Fibroblast of pulmonary artery (primary cell): ENCODE results near the gene PCYT2.

ENCODE experiments used
- DNase-seq: peaks from one replicate; pipeline ENCODE4 v3.0.0-alpha.2; 2010; ENCODE audit warnings: low read depth
- H3K4me3 ChIP-seq: replicated peaks from 2 replicates; pipeline ENCODE4 v1.5.1; 2011; ENCODE audit warnings: low read depth, mild to moderate bottlenecking, control low read depth, low read length, moderate library complexity
- CTCF ChIP-seq: IDR thresholded peaks from 2 replicates; pipeline ENCODE4 v1.5.1; 2011; ENCODE audit warnings: mild to moderate bottlenecking, control low read depth, low read length, inconsistent platforms; ENCODE audit errors: missing control alignments

The PCYT2 gene

DNA sequence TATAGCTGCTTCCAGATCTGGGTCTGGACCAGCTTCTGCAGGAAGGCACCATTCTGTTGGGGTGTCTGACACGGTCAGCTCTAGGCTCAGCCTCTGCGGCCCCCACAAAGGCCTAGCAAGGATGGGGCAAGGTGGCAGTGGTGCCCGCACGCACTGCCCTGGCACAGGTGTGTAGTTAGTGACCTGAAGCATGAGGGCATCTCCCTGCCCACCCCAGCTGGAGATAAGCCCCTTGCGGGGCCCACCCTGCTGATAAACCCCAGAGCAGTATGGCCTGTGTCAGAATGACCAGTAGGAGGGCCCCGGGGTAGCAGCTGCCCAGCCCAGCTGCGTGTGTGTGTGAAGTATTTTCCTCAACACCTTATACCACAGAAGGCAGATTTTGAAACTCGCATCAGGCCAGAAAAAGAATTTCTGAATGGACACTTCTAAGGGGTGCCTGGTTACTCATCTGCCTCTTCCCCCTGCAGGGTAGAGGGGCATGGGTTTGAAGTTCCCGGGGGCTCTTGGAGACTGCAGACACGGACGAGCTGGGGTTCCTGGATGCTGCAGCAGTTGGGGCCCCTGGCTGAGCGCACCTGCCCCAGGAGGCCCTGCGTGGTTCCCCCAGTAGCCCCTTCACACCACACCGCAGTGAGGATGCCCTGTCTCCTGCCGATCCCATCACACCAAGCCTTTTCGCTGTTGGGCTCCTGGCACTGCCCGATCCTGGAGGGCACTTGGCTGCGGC lies 44.6 kb downstream of the PCYT2 start:
- no peak for TF ChIP-seq CTCF
- no peak overlapping the region for H3K4me3 ChIP-seq
- peak; percentile 29 for DNase-seq

DNA sequence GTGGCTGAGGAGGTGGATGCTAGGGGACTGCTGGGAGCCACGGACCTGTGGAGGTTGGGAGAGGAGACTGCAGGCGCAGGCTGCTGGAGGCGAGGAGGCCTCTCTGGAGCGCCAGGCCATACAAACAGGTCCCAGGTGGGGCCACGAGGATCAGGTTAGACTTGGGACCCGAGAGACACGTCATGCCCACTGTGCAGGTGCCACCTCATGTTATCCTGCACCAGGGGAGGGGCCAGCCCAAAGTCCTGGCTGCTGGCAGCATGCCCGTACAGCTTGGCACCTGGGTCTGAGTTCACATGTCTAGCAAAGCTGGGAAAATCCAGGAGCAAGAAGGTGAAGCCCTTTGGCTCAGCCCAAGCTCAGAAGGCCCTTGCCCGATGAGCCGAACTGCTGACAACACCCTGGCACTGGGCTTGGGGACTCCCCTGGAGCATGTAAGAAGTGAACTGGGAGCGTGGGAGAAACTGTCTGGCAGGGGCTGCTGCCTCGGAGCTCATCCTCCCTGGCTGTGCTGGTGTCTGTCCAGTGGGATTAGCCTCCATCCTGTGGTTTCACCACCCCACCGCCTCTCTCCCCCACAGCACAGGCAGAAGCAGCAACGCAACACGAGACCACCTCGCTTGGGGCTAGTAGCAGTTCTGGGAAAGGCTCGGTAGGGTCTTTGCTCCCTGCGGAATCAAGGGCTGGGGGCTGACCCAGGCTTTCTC lies 45.3 kb downstream of the PCYT2 start:
- no peak overlapping the region for H3K4me3 ChIP-seq
- no peak for TF ChIP-seq CTCF
- DNase-seq, result peak; percentile 36

- TF ChIP-seq CTCF, result no peak
- H3K4me3 ChIP-seq, result no peak overlapping the region
- DNase-seq, result no peak
These were observed 45.9 kb downstream of the PCYT2 start for GRCh38 chr17:81865358-81865732.

DNA sequence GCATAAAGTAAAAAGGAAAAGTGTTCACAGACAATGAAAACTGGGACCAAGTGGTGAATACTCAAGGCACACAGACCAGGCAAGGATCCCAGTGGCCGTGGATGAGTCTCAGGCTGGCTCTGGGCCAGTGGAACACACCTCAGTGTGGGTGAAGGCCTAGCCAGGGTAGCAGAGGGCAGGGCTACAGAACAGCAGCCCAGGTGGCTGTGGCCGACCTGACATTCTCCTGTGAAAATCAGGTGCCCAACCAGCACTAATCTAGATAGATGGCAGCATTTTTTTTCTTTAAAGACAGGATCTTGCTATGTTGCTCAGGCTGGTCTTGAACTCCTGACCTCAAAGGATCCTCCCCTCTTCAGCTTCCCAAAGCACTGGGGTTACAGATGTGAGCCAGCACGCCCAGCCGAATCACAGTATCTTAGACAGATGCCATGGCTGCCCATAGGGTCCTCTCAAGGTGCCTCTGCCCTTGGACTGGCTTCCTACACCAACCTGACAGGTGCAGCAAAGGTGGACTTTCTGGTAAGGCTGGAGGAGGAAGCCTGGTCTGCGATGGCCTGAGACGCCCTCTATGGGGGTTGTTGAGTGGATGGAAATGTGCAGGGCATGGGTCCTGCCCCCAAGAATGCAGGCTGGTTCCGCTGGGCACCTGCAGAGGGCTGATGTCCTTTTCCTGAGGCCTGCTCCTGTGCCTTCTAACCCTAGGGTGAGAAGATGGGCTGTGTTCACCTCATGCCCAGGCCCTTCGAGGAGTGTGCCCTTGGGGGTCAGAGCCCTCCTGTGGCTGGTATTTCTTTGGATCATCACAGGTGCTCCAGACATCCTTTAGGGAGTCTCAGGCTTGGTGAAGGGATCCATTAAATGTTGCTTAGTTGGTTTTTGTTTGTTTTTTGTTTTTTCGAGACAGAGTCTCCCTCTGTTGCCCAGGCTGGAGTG lies 47.1 kb downstream of the PCYT2 start:
- TF ChIP-seq CTCF, result no peak
- DNase-seq, result no peak
- no peak overlapping the region for H3K4me3 ChIP-seq

- TF ChIP-seq CTCF, result no peak
- no peak overlapping the region for H3K4me3 ChIP-seq
- DNase-seq, result peak; percentile 33
These were observed 48.0 kb downstream of the PCYT2 start for GRCh38 chr17:81863123-81863675.

DNA sequence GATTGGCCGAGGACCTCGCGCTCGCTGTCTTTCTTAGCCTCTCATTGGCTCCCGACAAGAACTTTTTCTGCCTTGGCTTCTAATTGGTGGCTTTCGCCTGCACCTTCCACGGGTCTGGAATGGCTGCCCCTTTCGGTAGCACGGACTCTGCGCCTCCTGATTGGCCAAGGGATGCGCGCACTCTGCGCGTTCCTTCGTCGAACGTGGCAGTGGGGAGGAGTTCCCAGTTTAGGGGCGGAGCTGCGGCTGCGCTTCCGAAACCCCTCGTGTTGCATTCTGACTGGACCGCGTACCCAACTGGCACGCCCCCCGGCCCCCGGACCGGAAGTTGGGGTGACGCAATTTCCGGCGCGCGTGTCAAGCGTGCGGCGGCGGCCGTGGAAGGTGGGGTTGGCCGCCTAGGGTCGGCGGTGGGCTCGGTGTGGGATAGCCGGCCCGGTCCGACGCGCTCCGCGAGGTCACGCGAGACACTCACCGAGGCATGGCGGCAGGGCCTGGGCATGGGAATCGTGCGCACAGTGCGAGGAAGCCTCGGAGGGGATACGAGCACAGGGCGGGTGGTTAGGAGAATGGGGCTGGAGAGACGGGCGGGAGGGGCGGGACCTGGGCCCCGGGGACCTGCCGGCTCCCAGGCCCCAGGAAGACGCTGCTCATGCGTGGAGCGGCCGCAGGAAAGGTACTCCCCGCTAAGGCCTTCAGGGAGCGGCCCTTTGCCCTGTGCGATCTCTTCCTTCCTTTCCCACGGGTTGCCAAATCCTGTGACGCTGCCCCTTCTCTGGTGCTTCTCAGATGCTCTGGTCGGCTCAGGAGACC lies 50.2 kb downstream of the PCYT2 start:
- peak; percentile 100 for DNase-seq
- H3K4me3 ChIP-seq, result peak overlapping the region; percentile 62
- peak; percentile 13 for TF ChIP-seq CTCF
